Kidney (tissue), 14 donors: Measurements from ENCODE around the gene SPG7. TPM values are rescaled to one million over a fixed set of nuclear protein-coding genes. Genes with fewer than 3 reads are reported as not detected.

Experiments
- DNase-seq, 5 donors: peaks; one replicate each; pipeline ENCODE4 v3.0.0-alpha.2; 2013 to 2020
- FAIRE-seq: peaks from 2 replicates; lab custom pipeline; 2012; peaks lifted over from hg19 to GRCh38; lab: Jason Lieb, UNC
- H3K27ac ChIP-seq, 2 donors: one replicate each; pipeline ENCODE4 v1.7.0; 2013; ENCODE audit warnings: low read depth in 2 of 2, low read length in 2 of 2, inconsistent platforms in 1 of 2
- H3K27me3 ChIP-seq: one replicate; pipeline ENCODE4 v1.7.1; 2013; ENCODE audit warnings: low read length, inconsistent platforms; ENCODE audit not compliant: control insufficient read depth, insufficient read depth
- H3K36me3 ChIP-seq, 3 donors: one replicate each; pipeline versions ENCODE4 v1.7.0 to v1.7.1; 2013; ENCODE audit warnings: low read length in 3 of 3, control low read depth in 1 of 3, inconsistent platforms in 1 of 3; ENCODE audit not compliant: insufficient read depth in 3 of 3, control insufficient read depth in 2 of 3
- H3K4me1 ChIP-seq, 3 donors: one replicate each; pipeline versions ENCODE4 v1.7.0 to v1.7.1; 2013; ENCODE audit warnings: low read length in 3 of 3, inconsistent platforms in 1 of 3, low read depth in 1 of 3; ENCODE audit not compliant: control insufficient read depth in 2 of 3, insufficient read depth in 2 of 3
- H3K4me3 ChIP-seq, 3 donors: one replicate each; pipeline versions ENCODE4 v1.7.0 to v1.8.1; 2013; ENCODE audit warnings: low read length in 3 of 3, control low read depth in 1 of 3, inconsistent platforms in 1 of 3
- H3K9ac ChIP-seq, 3 donors: one replicate each; pipeline versions ENCODE4 v1.7.0 to v1.7.1; 2013; ENCODE audit warnings: low read length in 3 of 3, control low read depth in 1 of 3, inconsistent platforms in 1 of 3
- H3K9me3 ChIP-seq, 3 donors: one replicate each; pipeline versions ENCODE4 v1.7.0 to v1.7.1; 2013; ENCODE audit warnings: low read length in 3 of 3, control low read depth in 1 of 3, inconsistent platforms in 1 of 3; ENCODE audit not compliant: control insufficient read depth in 2 of 3, insufficient read depth in 1 of 3
- CTCF ChIP-seq: IDR thresholded peaks from 3 replicates; pipeline ENCODE4 v1.5.1; 2012; ENCODE audit warnings: mild to moderate bottlenecking, moderate library complexity, borderline replicate concordance; ENCODE audit not compliant: insufficient read depth; ENCODE audit errors: extremely low read depth
- intact Hi-C: fragments of 100-400 bp; cut with DNase I; formaldehyde crosslinking; loops from one replicate; pipeline ENCODE4 v1.11.1; 2022
- polyA plus RNA-seq: library from polyadenylated mRNA; stranded (reverse); fragments of 350-450 nt; fragmentation: Illumina TruSeq; extraction: RNeasy Lipid Tissue Mini Kit (QIAGEN cat#74804); gene quantifications from one replicate; pipeline ENCODE4 v1.2.3, GENCODE V29; 2014; ENCODE audit warnings: low read depth, low replicate concordance; ENCODE audit not compliant: insufficient read depth
- total RNA-seq: library from RNA; stranded (reverse); fragmentation: NEBNext Ultra II Directional; extraction: Animal tissue kit (Norgen Biotek cat#: 25700); gene quantifications from one replicate; pipeline ENCODE4 v1.2.1, GENCODE V29; 2021
- donor health status: control.
- donor health status: control.
- donor health status: control.
- donor health status: control.
- donor health status: control.
- donor health status: DM: yes; HTN: yes; CAD: no.
- donor health status: Normal renal cell carcinoma (clear cell type).

The SPG7 gene
- total and polyA plus RNA-seq, 2 donors from 2014 or later, result 71.0 to 108 TPM

GRCh38 chr16:89525146-89525913 lies 17.1 kb downstream of the SPG7 start:
- H3K4me1 ChIP-seq, result peaks cover 0 to 4% (median 0%) of the 10 kb centered on the region in 3 donors
- DNase-seq, result no peak
- H3K4me3 ChIP-seq, result no peak overlapping the region
- H3K9ac ChIP-seq, result no peak overlapping the region
- H3K36me3 ChIP-seq, result peaks cover 3 to 51% (median 35%) of the 10 kb centered on the region in 3 donors
- TF ChIP-seq CTCF, result no peak
- H3K27me3 ChIP-seq, result no peaks in the 10 kb centered on the region
- no peaks in the 10 kb centered on the region for H3K9me3 ChIP-seq
- no peak for FAIRE-seq
- H3K27ac ChIP-seq, result no peak overlapping the region
- intact Hi-C loops, result no loop called here

DNA sequence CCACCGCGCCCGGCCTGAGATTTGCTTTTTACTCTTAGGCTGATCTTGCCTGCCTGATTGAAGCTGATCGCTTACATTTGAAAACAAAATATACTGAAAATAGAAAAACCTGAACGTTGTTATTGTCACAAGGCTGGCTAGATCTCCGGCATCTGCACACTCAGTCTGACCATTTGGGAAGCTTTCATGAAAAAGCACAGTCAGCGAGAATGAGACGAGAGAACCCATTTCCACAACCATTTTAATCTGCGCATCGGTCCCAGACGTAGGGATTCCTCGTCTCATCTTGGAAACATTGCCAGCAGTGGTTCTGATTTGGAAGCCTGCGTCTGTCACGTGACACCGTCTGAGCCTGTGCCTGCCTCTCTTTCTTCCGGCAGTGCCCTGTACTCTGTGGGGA lies 20.9 kb downstream of the SPG7 start:
- no peaks in the 10 kb centered on the region for H3K9me3 ChIP-seq
- no peak for TF ChIP-seq CTCF
- H3K4me1 ChIP-seq, result peaks cover 0 to 3% (median 0%) of the 10 kb centered on the region in 3 donors
- H3K9ac ChIP-seq, result no peak overlapping the region
- intact Hi-C loops, result no loop called here
- H3K4me3 ChIP-seq, result no peak overlapping the region
- no peak for DNase-seq
- H3K27me3 ChIP-seq, result no peaks in the 10 kb centered on the region
- peaks cover 3 to 48% (median 33%) of the 10 kb centered on the region in 3 donors for H3K36me3 ChIP-seq
- H3K27ac ChIP-seq, result no peak overlapping the region
- no peak for FAIRE-seq

- no peaks in the 10 kb centered on the region for H3K9me3 ChIP-seq
- peaks cover 6 to 50% (median 38%) of the 10 kb centered on the region in 3 donors for H3K36me3 ChIP-seq
- no peak for TF ChIP-seq CTCF
- H3K4me1 ChIP-seq, result peaks cover 0 to 7% (median 0%) of the 10 kb centered on the region in 3 donors
- FAIRE-seq, result no peak
- no peak overlapping the region for H3K9ac ChIP-seq
- intact Hi-C loops, result no loop called here
- no peak overlapping the region for H3K4me3 ChIP-seq
- H3K27me3 ChIP-seq, result no peaks in the 10 kb centered on the region
- H3K27ac ChIP-seq, result no peak overlapping the region
- no peak for DNase-seq
Measured at GRCh38 chr16:89530401-89531381, 22.5 kb downstream of the SPG7 start.
